GM12878 (cell line): ENCODE measurements around the gene SCUBE3. TPM values are rescaled to one million over a fixed set of nuclear protein-coding genes. Genes with fewer than 3 reads are reported as not detected.

ENCODE experiments used
- ATAC-seq: fragments of 200-7000 bp; cut with Tn5 transposase; 3 replicates; pipeline ENCODE4 v1.9.1; 2020; ENCODE audit warnings: mild to moderate bottlenecking, moderate library complexity
- BruUV-seq: library from RNA; stranded (reverse); fragments of 400-500 nt; replicated peaks from 2 replicates; lab custom pipeline; 2021; lab: Mats Ljungman, UMichigan
- CTCF ChIA-PET: fragments of 300-600 bp; sonication (Branson Sonifier 250); formaldehyde crosslinking; extraction: SDS; loops from one replicate; lab custom pipeline; 2021; ENCODE audit warnings: inconsistent platforms; lab: Yijun Ruan, JAX
- POLR2A ChIA-PET: fragments of 350-600 bp; formaldehyde crosslinking; extraction: SDS; loops from one replicate; lab custom pipeline; 2021; ENCODE audit warnings: inconsistent platforms; lab: Charles Lee
- RAD21 ChIA-PET: fragments of 300-600 bp; sonication (Branson Sonifier 250); formaldehyde crosslinking; loops from one replicate; lab custom pipeline; 2023; ENCODE audit warnings: antibody characterized with exemption; ENCODE audit not compliant: unreplicated experiment; lab: Charles Lee
- SMC1A ChIA-PET: fragments of 300-600 bp; sonication (Branson Sonifier 250); formaldehyde crosslinking; loops from one replicate; lab custom pipeline; 2023; ENCODE audit not compliant: unreplicated experiment, uncharacterized antibody; lab: Charles Lee
- DNase-seq: peaks from one replicate; pipeline ENCODE4 v3.0.0-alpha.2; 2011; ENCODE audit warnings: low read depth, low spot score
- FAIRE-seq: peaks from 3 replicates; lab custom pipeline; 2011; peaks lifted over from hg19 to GRCh38; lab: Jason Lieb, UNC
- H2AFZ ChIP-seq: 2 replicates; pipeline ENCODE4 v1.6.0; 2011; ENCODE audit warnings: low read depth, low read length, control low read depth; ENCODE audit not compliant: control insufficient read depth
- H3K27ac ChIP-seq: 2 replicates; pipeline ENCODE4 v1.5.1; 2011; ENCODE audit warnings: control low read depth; ENCODE audit not compliant: control insufficient read depth, insufficient read depth
- H3K27me3 ChIP-seq, 2 experiments: replicated peaks in 1 of 2; 2 replicates each; pipeline versions ENCODE4 v1.6.0 to v1.6.1; 2011; ENCODE audit warnings: low read length in 1 of 2; ENCODE audit not compliant: control insufficient read depth in 2 of 2, insufficient read depth in 2 of 2
- H3K36me3 ChIP-seq, 2 experiments: 2 replicates each; pipeline ENCODE4 v1.5.1; 2011; ENCODE audit warnings: low read length in 1 of 2; ENCODE audit not compliant: control insufficient read depth in 2 of 2, insufficient read depth in 2 of 2
- H3K4me1 ChIP-seq: 2 replicates; pipeline ENCODE4 v1.6.1; 2011; ENCODE audit warnings: mild to moderate bottlenecking, low read length, moderate library complexity, mixed read lengths; ENCODE audit not compliant: control insufficient read depth, insufficient read depth
- H3K4me2 ChIP-seq: 2 replicates; pipeline ENCODE4 v1.6.0; 2011; ENCODE audit warnings: control low read depth; ENCODE audit not compliant: control insufficient read depth, insufficient read depth
- H3K4me3 ChIP-seq: fragments of 200-600 bp; sonication (generic); 2 replicates; pipeline ENCODE4 v1.5.1; 2016
- H3K79me2 ChIP-seq: 2 replicates; pipeline ENCODE4 v1.6.0; 2011; ENCODE audit warnings: low read length; ENCODE audit not compliant: control insufficient read depth, insufficient read depth
- H3K9ac ChIP-seq: 2 replicates; pipeline ENCODE4 v1.8.0; 2011; ENCODE audit warnings: low read length, control low read depth, mixed read lengths; ENCODE audit not compliant: control insufficient read depth, insufficient read depth
- H3K9me3 ChIP-seq: replicated peaks from 3 replicates; pipeline ENCODE4 v1.5.1; 2011; ENCODE audit warnings: mild to moderate bottlenecking, low read length; ENCODE audit not compliant: control insufficient read depth, insufficient read depth
- H4K20me1 ChIP-seq: 2 replicates; pipeline ENCODE4 v1.6.0; 2011; ENCODE audit not compliant: control insufficient read depth, insufficient read depth
- CEBPZ ChIP-seq: fragments of 150-350 bp; IDR thresholded peaks from 2 replicates; pipeline ENCODE4 v1.6.1; 2016; ENCODE audit warnings: low read depth, low read length
- CHD2 ChIP-seq: IDR thresholded peaks from 2 replicates; pipeline ENCODE4 v1.6.1; 2011; ENCODE audit warnings: low read depth, low read length, improper control_type of control experiment, borderline replicate concordance
- FOXK2 ChIP-seq: fragments of 450-650 bp; IDR thresholded peaks from 2 replicates; pipeline ENCODE4 v1.6.1; 2017; ENCODE audit warnings: mild to moderate bottlenecking, moderate library complexity
- GATAD2B ChIP-seq: fragments of 450-650 bp; conservative IDR thresholded peaks from 2 replicates; pipeline ENCODE4 v1.6.1; 2017; ENCODE audit warnings: low read depth, mild to moderate bottlenecking, moderate library complexity
- HDAC2 ChIP-seq: fragments of 200-600 bp; sonication (generic); IDR thresholded peaks from 2 replicates; pipeline ENCODE4 v1.6.1; 2017
- IRF3 ChIP-seq: fragments of 450-650 bp; IDR thresholded peaks from 2 replicates; pipeline ENCODE4 v1.6.1; 2014; ENCODE audit warnings: mild to moderate bottlenecking
- IRF4 ChIP-seq: IDR thresholded peaks from 2 replicates; pipeline ENCODE4 v1.6.1; 2011; ENCODE audit warnings: low read depth, low read length
- IRF5 ChIP-seq: fragments of 450-650 bp; IDR thresholded peaks from 2 replicates; pipeline ENCODE4 v1.6.1; 2017; ENCODE audit warnings: borderline replicate concordance
- NBN ChIP-seq: fragments of 450-650 bp; IDR thresholded peaks from 2 replicates; pipeline ENCODE4 v1.6.1; 2016
- NFYB ChIP-seq: IDR thresholded peaks from 2 replicates; pipeline ENCODE4 v1.6.1; 2011; ENCODE audit warnings: low read depth, mild to moderate bottlenecking, low read length, improper control_type of control experiment, moderate library complexity; ENCODE audit not compliant: insufficient read depth
- PRDM15 ChIP-seq: fragments of 450-650 bp; formaldehyde crosslinking; IDR thresholded peaks from 2 replicates; pipeline ENCODE4 v1.4.0; 2020; ENCODE audit warnings: mild to moderate bottlenecking, moderate library complexity
- SMARCA5 ChIP-seq: fragments of 450-650 bp; IDR thresholded peaks from 2 replicates; pipeline ENCODE4 v1.6.1; 2017; ENCODE audit warnings: mild to moderate bottlenecking
- SUPT20H ChIP-seq: IDR thresholded peaks from 2 replicates; pipeline ENCODE4 v1.6.1; 2011; ENCODE audit warnings: low read depth, mild to moderate bottlenecking, low read length, moderate library complexity, borderline replicate concordance; ENCODE audit not compliant: control insufficient read depth
- TCF3 ChIP-seq: IDR thresholded peaks from 2 replicates; pipeline ENCODE4 v1.6.1; 2012; ENCODE audit warnings: low read depth, mild to moderate bottlenecking, low read length, borderline replicate concordance; ENCODE audit not compliant: insufficient read depth
- ZBED1 ChIP-seq: IDR thresholded peaks from 2 replicates; pipeline ENCODE4 v1.6.1; 2016; ENCODE audit warnings: borderline replicate concordance
- ZNF207 ChIP-seq: fragments of 450-650 bp; IDR thresholded peaks from 2 replicates; pipeline ENCODE4 v1.6.1; 2014; ENCODE audit warnings: antibody characterized with exemption, mild to moderate bottlenecking, borderline replicate concordance
- ZNF274 ChIP-seq: IDR thresholded peaks from one replicate; pipeline ENCODE4 v1.8.0; 2011; ENCODE audit not compliant: insufficient read length, insufficient read depth
- WGBS: methylation state at CpG from one replicate; pipeline ENCODE4 v1.1.6; 2016; ENCODE audit warnings: low lambda C conversion rate; ENCODE audit not compliant: insufficient replicate concordance, insufficient coverage; ENCODE audit errors: missing lambda C conversion rate; 5-methylcytosine and 5-hydroxymethylcytosine counted together
- in situ Hi-C: fragments of 300-500 bp; cut with MboI; formaldehyde crosslinking; loops from 9 replicates; pipeline ENCODE4 v1.14.3; 2018; ENCODE audit warnings: mixed read lengths
- intact Hi-C: fragments of 100-400 bp; cut with micrococcal nuclease; formaldehyde crosslinking; loops from one replicate; pipeline ENCODE4 v1.14.2; 2022; ENCODE audit not compliant: unreplicated experiment
- polyA plus RNA-seq, 11 experiments: library from polyadenylated mRNA; depleted of rRNA in 4 of 11; unstranded in 6 of 11; stranded (reverse) in 5 of 11; fragments of >200 nt; fragmentation: Nextera tagmentation in 4 of 11; fragmentation: Illumina TruSeq in 1 of 11; extraction: Ambion mirVana in 4 of 11; extraction: Trizol in 1 of 11; gene quantifications; 1 replicate in 1 of 11; 2 replicates in 10 of 11; pipeline versions ENCODE4 v1.2.1 to v1.2.3, GENCODE V29; 2011 to 2016; ENCODE audit warnings: inconsistent platforms in 2 of 11, missing spikeins in 2 of 11, low read depth in 1 of 11
- total RNA-seq, 4 experiments: library from RNA; depleted of rRNA in 3 of 4; stranded (reverse); fragments of >200 nt in 3 of 4; fragmentation: Illumina TruSeq in 1 of 4; extraction: Trizol in 1 of 4; gene quantifications; 2 replicates each; pipeline versions ENCODE4 v1.2.1 to v1.2.3, GENCODE V29; 2013 to 2021

The SCUBE3 gene
- total and polyA plus RNA-seq, 10 of the 15 experiments (the other 5 are each of a cell fraction or from before 2014, with no cell fraction given): under 0.01 to 0.20 (median 0.07) TPM; not detected in 4

GRCh38 chr6:35174501-35174900 lies 39.3 kb upstream of the SCUBE3 start:
- H3K79me2 ChIP-seq: no peaks in the 10 kb centered on the region
- H3K4me1 ChIP-seq: peaks cover 10% of the 10 kb centered on the region
- ChIA-PET RAD21 (no interaction called here), POLR2A (no interaction called here), CTCF (interaction anchor here (1.5 kb wide), 1 partner anchor 31 kb away, joined by 8 read pairs; no protein-coding TSS in a partner anchor), SMC1A (no interaction called here)
- H3K36me3 ChIP-seq: no peaks in the 10 kb centered on the region
- H3K9ac ChIP-seq: no peak overlapping the region
- 92% methylated on average over 4 of the region's 4 CpGs for WGBS
- no peak overlapping the region for H3K4me2 ChIP-seq
- DNase-seq (no peak), FAIRE-seq (no peak), ATAC-seq (no peak)
- no peak overlapping the region for H3K27ac ChIP-seq
- intact Hi-C loops (no loop called here), in situ Hi-C loops (no loop called here)
- no peak overlapping the region for H3K4me3 ChIP-seq
- BruUV-seq: no TSS peak
- H2AFZ ChIP-seq: no peak overlapping the region
- no peaks in the 10 kb centered on the region; the same call in 2 of the 3 replicates for H3K9me3 ChIP-seq
- H4K20me1 ChIP-seq: no peaks in the 10 kb centered on the region
- H3K27me3 ChIP-seq: no peaks in the 10 kb centered on the region; a peak in 1 of 4 replicates
- TF ChIP-seq IRF3 (no peak), CHD2 (no peak), NBN (no peak), SUPT20H (no peak), PRDM15 (CRISPR knock-in tag) (no peak), ZBED1 (no peak), ZNF274 (no peak), TCF3 (no peak), GATAD2B (no peak), CEBPZ (no peak), HDAC2 (no peak), SMARCA5 (no peak), IRF4 (no peak), IRF5 (no peak), ZNF207 (no peak), NFYB (no peak), FOXK2 (no peak)
